GM21717 (cell line): Measurements from ENCODE around the gene BARX2.

Experiments
- ATAC-seq: cut with Tn5 transposase; IDR thresholded peaks from one replicate; pipeline ENCODE4 v1.9.1; 2021; ENCODE audit warnings: mild to moderate bottlenecking, moderate library complexity; ENCODE audit not compliant: unreplicated experiment

BARX2 gene

GRCh38 chr11:129493746-129494145 lies 118.1 kb downstream of the BARX2 start:
- no peak for ATAC-seq
